Hepatocyte (in vitro differentiated cells): ENCODE results near the gene MARCOL.

Source experiments
- CTCF ChIP-seq: fragments of 200-600 bp; sonication (generic); IDR thresholded peaks from 2 replicates; pipeline ENCODE4 v1.5.1; 2016; ENCODE audit warnings: antibody characterized with exemption, mild to moderate bottlenecking; ENCODE audit not compliant: poor library complexity
- EZH2 ChIP-seq: fragments of 200-600 bp; sonication (generic); IDR thresholded peaks from 2 replicates; pipeline ENCODE4 v1.6.1; 2016; ENCODE audit warnings: antibody characterized with exemption, mild to moderate bottlenecking, borderline replicate concordance
- EZH2phosphoT487 ChIP-seq: fragments of 200-600 bp; sonication (generic); IDR thresholded peaks from one replicate; pipeline ENCODE4 v1.6.1; 2018; ENCODE audit warnings: antibody characterized with exemption, mild to moderate bottlenecking, low read depth, moderate library complexity; ENCODE audit not compliant: unreplicated experiment, severe bottlenecking

GRCh38 chr5:148221508-148221907 is 16.8 kb upstream of the MARCOL start:
- no peak for TF ChIP-seq CTCF
- TF ChIP-seq EZH2 = no peak
- no peak for TF ChIP-seq EZH2phosphoT487
